Erythroblast (primary cell): Measurements from ENCODE around the gene SVOPL.

Experiments used
- GATA1 ChIP-seq: IDR thresholded peaks from 2 replicates; pipeline ENCODE4 v1.6.1; 2011; ENCODE audit warnings: low read depth, mild to moderate bottlenecking, control low read depth, low read length, moderate library complexity
- POLR2A ChIP-seq: IDR thresholded peaks from 2 replicates; pipeline ENCODE4 v1.6.1; 2011; ENCODE audit warnings: mild to moderate bottlenecking, low read length

DNA sequence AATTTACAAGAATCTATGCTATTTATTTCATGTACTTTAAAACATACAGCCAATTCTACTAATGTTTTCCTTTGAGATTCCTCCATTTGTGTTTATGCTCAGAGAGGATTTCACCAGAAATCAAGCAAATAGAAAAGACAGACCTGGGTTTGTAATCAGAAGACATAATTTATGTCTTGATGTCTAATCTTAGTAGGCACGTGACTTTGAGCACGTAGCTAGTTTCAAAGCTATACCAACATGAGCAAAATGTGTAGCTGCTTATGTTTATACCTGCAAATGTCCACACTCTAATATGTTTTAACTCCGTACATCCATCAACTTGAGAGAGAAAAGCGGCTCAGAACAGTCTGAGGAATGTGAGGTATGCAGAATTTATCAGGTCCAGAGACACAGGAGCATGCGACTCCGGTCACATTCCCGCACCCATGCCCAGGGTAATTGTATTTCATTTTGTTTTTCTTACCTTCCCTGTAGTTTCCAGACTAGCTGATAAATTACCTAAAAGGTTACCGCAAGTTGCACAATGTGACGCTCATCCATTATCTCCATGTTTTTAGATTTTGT lies 40.0 kb downstream of the SVOPL start:
- TF ChIP-seq POLR2A (no peak), GATA1 (no peak)
